Activated CD8-positive, alpha-beta memory T cell treated with anti-CD3 and anti-CD28 coated beads, Interleukin-2, amount 10 ng/mL, durations not matched to agents 7 days and 5 days (primary cell): Measurements from ENCODE around the gene CBFB. TPM values are rescaled to one million over a fixed set of nuclear protein-coding genes. Genes with fewer than 3 reads are reported as not detected.
A peak's percentile ranks its signal among the peaks of the same experiment; 100 is the strongest.

Experiments used
- ATAC-seq: fragments of 150-1000 bp; cut with Tn5 transposase; one replicate; pipeline ENCODE4 v1.10.0; 2021; ENCODE audit warnings: moderate library complexity
- CTCF ChIA-PET: fragments of 350-600 bp; sonication (Branson Sonifier 250); formaldehyde crosslinking; loops from one replicate; lab custom pipeline; 2021; ENCODE audit warnings: antibody characterized with exemption; lab: Charles Lee
- DNase-seq: peaks from one replicate; pipeline ENCODE4 v3.0.0-alpha.2; 2020
- H3K27ac Mint-ChIP-seq: one replicate; pipeline ENCODE4 v1.8.0; 2021; ENCODE audit warnings: mild to moderate bottlenecking, mixed read lengths
- H3K27me3 Mint-ChIP-seq: one replicate; pipeline ENCODE4 v1.8.0; 2021; ENCODE audit warnings: mixed read lengths
- H3K36me3 Mint-ChIP-seq: one replicate; pipeline ENCODE4 v1.8.0; 2021; ENCODE audit warnings: mild to moderate bottlenecking, mixed read lengths
- H3K4me1 Mint-ChIP-seq: one replicate; pipeline ENCODE4 v1.8.0; 2021; ENCODE audit warnings: mixed read lengths
- H3K4me3 Mint-ChIP-seq: one replicate; pipeline ENCODE4 v1.8.0; 2021; ENCODE audit warnings: mild to moderate bottlenecking, moderate library complexity, mixed read lengths
- H3K9me3 Mint-ChIP-seq: one replicate; pipeline ENCODE4 v1.8.0; 2022; ENCODE audit warnings: low read depth, mixed read lengths
- total RNA-seq, 2 experiments: library from RNA; stranded (reverse); gene quantifications; one replicate each; pipeline ENCODE4 v1.2.3, GENCODE V29; 2021

CBFB gene
- total RNA-seq, 2 experiments from 2014 or later: 180 to 196 TPM

DNA sequence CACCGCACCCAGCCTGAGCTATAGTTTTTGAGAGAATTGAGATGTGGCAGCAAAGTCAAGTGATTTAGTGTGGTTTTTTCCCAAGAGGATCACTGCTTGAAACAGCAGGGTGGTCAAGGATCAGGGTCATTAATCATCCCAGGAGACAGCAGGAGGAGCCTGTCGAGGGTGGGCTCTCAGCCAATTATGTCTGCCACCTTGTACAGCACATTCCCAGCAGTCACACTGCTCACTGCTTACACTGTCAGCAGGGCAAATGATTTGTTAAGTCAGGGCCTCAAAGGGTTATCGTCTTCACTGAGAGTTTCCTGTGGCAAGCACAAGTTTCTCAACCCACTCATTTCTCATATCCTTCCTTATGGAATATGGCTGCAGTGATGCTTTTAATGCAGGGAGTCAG lies 108.7 kb downstream of the CBFB start:
- ATAC-seq: no peak
- no peak for DNase-seq
- Mint-ChIP-seq H3K27ac (no peak overlapping the region), H3K4me1 (peaks cover 3% of the 10 kb centered on the region), H3K36me3 (peaks cover 30% of the 10 kb centered on the region), H3K27me3 (no peaks in the 10 kb centered on the region), H3K4me3 (no peak overlapping the region), H3K9me3 (no peaks in the 10 kb centered on the region)
- CTCF ChIA-PET: interaction anchor here (1.1 to 3.8 kb wide), 3 partner anchors 8 to 120 kb away, joined by 3 to 17 read pairs (median 3); no protein-coding TSS in a partner anchor

DNA sequence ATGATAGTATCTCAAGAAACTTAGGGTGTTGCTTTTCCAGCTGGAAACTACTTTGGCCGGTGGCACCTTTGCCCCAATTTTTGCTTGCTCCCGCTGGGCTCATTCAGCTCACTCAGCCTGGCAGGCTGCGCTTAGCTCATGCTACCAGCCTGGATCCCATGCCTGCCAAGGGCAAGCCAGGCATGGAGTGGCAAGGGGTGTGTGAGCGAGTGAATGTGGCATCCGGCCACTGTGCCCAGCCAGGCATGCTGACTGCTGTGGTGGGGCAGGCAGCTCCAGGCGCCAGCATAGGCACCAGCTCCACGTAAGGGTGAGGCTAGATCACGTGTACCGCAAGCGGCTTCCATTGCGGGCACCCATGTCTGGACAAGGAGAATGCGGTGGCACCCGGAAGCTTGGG lies 112.4 kb downstream of the CBFB start:
- ATAC-seq: no peak

GRCh38 chr16:67142342-67142741 lies 113.4 kb downstream of the CBFB start:
- no peak for DNase-seq
- ATAC-seq: no peak
- CTCF ChIA-PET: interaction anchor here (1.3 to 1.8 kb wide), 2 partner anchors 125 to 188 kb away, joined by 5 to 7 read pairs; no protein-coding TSS in a partner anchor
- Mint-ChIP-seq H3K27me3 (no peaks in the 10 kb centered on the region), H3K4me3 (no peak overlapping the region), H3K9me3 (no peaks in the 10 kb centered on the region), H3K4me1 (no peaks in the 10 kb centered on the region), H3K27ac (no peak overlapping the region), H3K36me3 (peaks cover 12% of the 10 kb centered on the region)

More for the DNA sequence above, 112.4 kb downstream of the CBFB start:
- CTCF ChIA-PET: interaction anchor here (0.8 to 1.9 kb wide), 11 partner anchors 9 to 306 kb away, joined by 3 to 14 read pairs (median 4); partner anchors contain the start of gene B3GNT9
- no peaks in the 10 kb centered on the region for H3K27me3 Mint-ChIP-seq
- H3K9me3 Mint-ChIP-seq: no peaks in the 10 kb centered on the region
- peaks cover 16% of the 10 kb centered on the region for H3K36me3 Mint-ChIP-seq
- H3K4me3 Mint-ChIP-seq: no peak overlapping the region
- H3K27ac Mint-ChIP-seq: no peak overlapping the region
- H3K4me1 Mint-ChIP-seq: no peaks in the 10 kb centered on the region
- no peak for DNase-seq

DNA sequence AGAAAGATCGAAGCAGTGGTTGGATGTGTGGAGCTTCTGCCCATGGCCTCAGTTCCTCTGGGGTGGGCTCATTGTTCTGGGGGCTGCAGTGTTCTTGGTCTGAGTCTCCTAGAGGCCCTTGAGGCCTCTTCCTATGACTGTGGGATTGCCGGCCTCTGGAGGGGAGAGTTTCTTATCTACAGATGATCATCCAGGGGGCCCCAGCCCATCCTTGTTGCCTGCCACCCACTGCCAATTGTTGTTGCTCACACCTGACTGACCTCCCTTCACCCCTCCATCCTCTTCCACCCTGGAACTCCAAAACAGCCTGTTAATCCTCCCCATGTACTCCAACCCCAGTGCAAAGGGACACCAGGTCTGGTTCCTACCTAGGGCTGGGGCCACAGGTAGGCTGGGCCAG lies 116.0 kb downstream of the CBFB start:
- Mint-ChIP-seq H3K27me3 (no peaks in the 10 kb centered on the region), H3K36me3 (peaks cover 20% of the 10 kb centered on the region), H3K9me3 (no peaks in the 10 kb centered on the region), H3K4me1 (peaks cover 4% of the 10 kb centered on the region), H3K4me3 (no peak overlapping the region), H3K27ac (peak overlapping the region; percentile 31)
- DNase-seq: no peak
- CTCF ChIA-PET: interaction anchor here (3.9 kb wide), 1 partner anchor 10 kb away, joined by 21 read pairs; no protein-coding TSS in a partner anchor
- ATAC-seq: no peak

- CTCF ChIA-PET: interaction anchor here (3.9 kb wide), 1 partner anchor 9 kb away, joined by 21 read pairs; no protein-coding TSS in a partner anchor
- DNase-seq (no peak), ATAC-seq (no peak)
- peaks cover 4% of the 10 kb centered on the region for H3K4me1 Mint-ChIP-seq
- no peaks in the 10 kb centered on the region for H3K9me3 Mint-ChIP-seq
- peaks cover 15% of the 10 kb centered on the region for H3K36me3 Mint-ChIP-seq
- no peak overlapping the region for H3K4me3 Mint-ChIP-seq
- no peaks in the 10 kb centered on the region for H3K27me3 Mint-ChIP-seq
- H3K27ac Mint-ChIP-seq: peak overlapping the region; percentile 13
Measured at GRCh38 chr16:67145746-67146145, 116.8 kb downstream of the CBFB start.

DNA sequence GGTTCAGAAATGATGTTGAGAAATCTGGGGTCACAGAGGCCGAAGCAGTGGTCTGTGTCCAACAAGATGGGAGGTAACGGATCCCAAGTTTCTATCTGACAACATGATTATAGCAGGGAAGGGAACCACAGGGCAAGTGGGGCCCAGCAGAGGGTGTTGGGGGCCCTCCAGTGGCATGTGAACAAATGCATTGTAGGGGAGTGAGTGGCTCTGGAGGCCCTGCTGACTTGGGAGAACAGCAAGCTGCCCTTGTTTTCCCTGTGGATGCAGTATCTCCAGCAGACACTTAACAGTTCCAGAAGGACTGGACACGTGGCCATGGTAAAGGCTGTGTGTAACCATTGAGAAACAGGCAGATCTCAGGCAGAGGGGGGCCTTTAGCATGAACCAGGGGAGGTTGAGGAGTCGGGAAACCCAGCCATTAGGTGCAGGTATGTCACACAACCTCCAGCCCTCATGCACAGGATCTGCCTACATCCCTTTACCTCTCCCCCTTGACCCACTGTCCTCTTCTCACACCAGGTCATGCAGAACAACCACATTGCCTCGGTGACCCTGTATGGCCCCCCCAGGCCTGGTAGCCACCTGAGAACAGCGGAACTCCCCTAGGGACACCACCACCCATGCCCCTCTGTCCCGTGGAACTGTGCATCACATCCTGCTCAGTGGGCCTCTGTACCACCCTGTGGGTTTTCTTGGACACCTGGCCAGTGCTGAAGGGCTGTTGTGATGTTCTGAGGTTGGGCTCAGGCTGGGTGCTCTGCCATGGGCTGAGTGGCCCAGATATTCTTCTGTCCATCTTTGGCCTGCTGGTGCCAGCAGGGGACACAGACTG lies 117.8 kb downstream of the CBFB start:
- no peak for ATAC-seq
- Mint-ChIP-seq H3K27me3 (no peaks in the 10 kb centered on the region), H3K4me1 (peaks cover 13% of the 10 kb centered on the region), H3K36me3 (peaks cover 12% of the 10 kb centered on the region), H3K27ac (no peak overlapping the region), H3K4me3 (no peak overlapping the region), H3K9me3 (no peaks in the 10 kb centered on the region)
- CTCF ChIA-PET: interaction anchor here (0.6 to 3.9 kb wide), 6 partner anchors 8 to 170 kb away, joined by 3 to 21 read pairs (median 3); no protein-coding TSS in a partner anchor
- DNase-seq: no peak

DNA sequence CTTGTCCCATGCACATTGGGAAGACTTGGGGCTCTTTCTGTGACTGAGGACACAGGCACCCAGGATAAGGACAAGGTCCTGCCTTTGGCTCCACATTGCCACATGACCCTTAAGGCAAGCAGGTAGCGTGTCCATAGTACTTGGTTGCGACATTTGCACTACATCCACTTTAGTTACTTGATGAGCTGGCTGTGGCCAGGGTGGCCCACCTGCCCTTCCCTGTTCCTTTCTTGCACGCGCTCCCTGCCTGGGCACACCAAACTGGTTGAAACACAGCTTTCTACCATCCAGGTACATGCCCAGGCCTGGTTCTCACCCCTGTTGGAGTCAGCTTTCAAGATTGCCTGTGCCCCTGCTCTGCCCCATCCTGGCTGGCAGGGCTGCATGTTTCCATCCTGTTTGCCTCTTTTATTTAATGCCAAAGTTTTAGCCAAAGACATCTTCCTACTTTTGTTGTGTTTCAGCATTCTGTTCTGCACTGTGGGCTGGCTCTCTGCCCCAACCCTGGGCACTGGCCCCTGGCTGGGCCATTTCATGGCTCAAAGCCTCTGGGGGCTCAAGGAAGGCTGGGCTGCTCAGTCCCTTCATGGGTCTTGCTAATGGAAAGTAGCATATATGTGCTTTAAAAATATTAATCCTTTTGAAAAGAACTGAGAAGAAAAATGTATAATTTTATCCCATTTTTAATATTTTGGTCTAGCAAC lies 118.6 kb downstream of the CBFB start:
- CTCF ChIA-PET: interaction anchor here (0.6 to 1.1 kb wide), 4 partner anchors 8 to 171 kb away, joined by 3 read pairs; no protein-coding TSS in a partner anchor
- no peak for DNase-seq
- no peaks in the 10 kb centered on the region for H3K9me3 Mint-ChIP-seq
- no peaks in the 10 kb centered on the region for H3K27me3 Mint-ChIP-seq
- H3K27ac Mint-ChIP-seq: no peak overlapping the region
- ATAC-seq: no peak
- no peak overlapping the region for H3K4me3 Mint-ChIP-seq
- H3K4me1 Mint-ChIP-seq: peaks cover 17% of the 10 kb centered on the region
- peaks cover 12% of the 10 kb centered on the region for H3K36me3 Mint-ChIP-seq

DNA sequence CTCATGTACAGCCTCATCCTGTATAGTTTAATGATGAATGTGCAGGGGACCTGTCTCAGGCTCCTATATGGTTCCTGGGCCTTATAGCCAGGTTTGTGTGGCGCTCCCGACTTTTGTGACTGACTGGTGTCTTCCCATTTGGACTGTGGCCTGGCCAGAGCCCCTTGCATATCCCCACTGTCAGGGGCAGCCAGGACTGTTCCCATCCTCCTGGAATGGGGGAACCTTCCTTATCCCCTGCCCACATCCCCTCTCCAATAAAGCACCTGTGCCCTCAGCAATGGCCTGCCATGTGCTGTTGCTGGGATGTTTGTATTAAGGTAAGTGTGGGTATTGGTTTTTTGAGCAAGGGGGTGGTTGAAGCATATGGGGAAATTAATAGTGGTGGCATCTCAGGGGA lies 119.3 kb downstream of the CBFB start:
- Mint-ChIP-seq H3K4me3 (no peak overlapping the region), H3K4me1 (peaks cover 23% of the 10 kb centered on the region), H3K27me3 (no peaks in the 10 kb centered on the region), H3K9me3 (no peaks in the 10 kb centered on the region), H3K27ac (no peak overlapping the region), H3K36me3 (peaks cover 19% of the 10 kb centered on the region)
- no peak for ATAC-seq
- no peak for DNase-seq
- CTCF ChIA-PET: interaction anchor here (1.2 kb wide), 1 partner anchor 28 kb away, joined by 3 read pairs; no protein-coding TSS in a partner anchor

DNA sequence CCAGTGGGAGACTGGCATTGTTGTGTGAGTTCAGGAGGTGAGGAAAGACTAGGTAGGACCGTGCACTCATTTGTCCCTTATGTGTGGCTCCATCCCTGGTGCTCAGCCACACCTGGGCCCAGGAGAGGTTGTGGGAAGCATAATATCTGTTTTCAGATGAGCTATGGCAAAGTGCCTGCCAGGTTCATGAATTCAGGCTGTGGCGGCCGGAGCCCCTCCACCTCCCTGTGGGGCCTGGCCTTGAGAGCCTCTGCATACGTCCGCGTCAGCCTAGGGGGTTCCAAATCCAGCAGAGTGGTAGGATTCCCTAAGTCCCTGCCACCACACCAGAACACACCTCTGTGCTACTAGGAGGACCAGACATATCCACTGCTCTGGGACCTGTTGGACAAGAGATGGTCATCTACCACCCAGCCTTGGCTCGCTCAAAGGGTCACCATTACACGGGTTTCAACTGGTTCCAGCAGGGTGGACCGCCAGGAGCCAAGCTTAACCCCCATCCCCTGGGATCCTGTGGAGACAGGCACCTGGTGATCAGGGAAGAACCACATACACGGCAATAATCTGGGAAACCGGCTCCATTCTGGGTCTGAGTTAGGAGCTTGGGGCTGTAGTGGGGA lies 119.8 kb downstream of the CBFB start:
- CTCF ChIA-PET: interaction anchor here (0.7 to 1.2 kb wide), 4 partner anchors 8 to 130 kb away, joined by 3 read pairs; no protein-coding TSS in a partner anchor
- H3K9me3 Mint-ChIP-seq: no peaks in the 10 kb centered on the region
- H3K36me3 Mint-ChIP-seq: peaks cover 20% of the 10 kb centered on the region
- H3K27me3 Mint-ChIP-seq: no peaks in the 10 kb centered on the region
- peaks cover 24% of the 10 kb centered on the region for H3K4me1 Mint-ChIP-seq
- H3K4me3 Mint-ChIP-seq: peak overlapping the region; percentile 37
- DNase-seq (no peak), ATAC-seq (no peak)
- no peak overlapping the region for H3K27ac Mint-ChIP-seq

DNA sequence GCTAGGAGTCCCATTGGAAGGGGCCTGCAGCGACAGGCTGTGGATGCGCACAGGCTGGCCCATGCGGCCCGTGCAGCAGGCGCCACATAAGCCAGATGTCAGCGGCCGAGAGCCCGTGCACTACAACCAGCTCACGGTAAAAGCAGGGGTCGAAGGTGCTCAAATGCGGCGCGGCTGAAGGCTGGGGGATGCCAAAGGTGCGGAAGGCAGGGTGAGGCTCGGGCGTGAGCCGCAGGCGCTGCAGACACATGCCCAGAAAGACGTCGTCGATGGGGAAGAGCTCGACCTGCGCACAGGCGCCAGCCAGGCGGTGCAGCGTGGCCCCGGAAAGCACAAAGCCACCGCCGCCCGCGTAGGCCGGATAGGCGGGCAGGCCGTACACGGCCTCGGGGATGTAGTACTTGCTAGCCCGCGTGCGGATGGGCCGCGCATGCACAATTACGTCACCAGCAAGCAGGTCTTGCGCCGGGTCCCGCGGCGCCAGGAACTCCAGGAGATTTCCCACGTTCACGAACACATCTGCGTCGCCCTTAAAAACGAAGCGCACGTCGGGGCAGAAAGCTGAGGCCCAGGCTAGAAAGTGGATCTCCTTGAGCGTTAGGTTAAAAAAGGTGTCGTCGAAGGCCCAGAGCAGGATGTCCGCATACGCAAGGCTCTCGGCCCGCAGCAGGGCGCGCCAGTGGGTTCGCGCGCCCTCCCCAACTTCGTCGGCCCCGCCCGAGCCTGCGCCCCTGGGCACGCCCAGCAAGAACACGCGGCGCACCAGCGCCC lies 120.5 kb downstream of the CBFB start:
- DNase-seq: no peak
- CTCF ChIA-PET: interaction anchor here (0.7 to 17.0 kb wide), 5 partner anchors 9 to 135 kb away, joined by 3 to 395 read pairs (median 3); no protein-coding TSS in a partner anchor
- Mint-ChIP-seq H3K36me3 (peaks cover 22% of the 10 kb centered on the region), H3K27ac (no peak overlapping the region), H3K27me3 (no peaks in the 10 kb centered on the region), H3K4me3 (peak overlapping the region; percentile 37), H3K4me1 (peaks cover 28% of the 10 kb centered on the region), H3K9me3 (no peaks in the 10 kb centered on the region)
- ATAC-seq: peak; percentile 21

DNA sequence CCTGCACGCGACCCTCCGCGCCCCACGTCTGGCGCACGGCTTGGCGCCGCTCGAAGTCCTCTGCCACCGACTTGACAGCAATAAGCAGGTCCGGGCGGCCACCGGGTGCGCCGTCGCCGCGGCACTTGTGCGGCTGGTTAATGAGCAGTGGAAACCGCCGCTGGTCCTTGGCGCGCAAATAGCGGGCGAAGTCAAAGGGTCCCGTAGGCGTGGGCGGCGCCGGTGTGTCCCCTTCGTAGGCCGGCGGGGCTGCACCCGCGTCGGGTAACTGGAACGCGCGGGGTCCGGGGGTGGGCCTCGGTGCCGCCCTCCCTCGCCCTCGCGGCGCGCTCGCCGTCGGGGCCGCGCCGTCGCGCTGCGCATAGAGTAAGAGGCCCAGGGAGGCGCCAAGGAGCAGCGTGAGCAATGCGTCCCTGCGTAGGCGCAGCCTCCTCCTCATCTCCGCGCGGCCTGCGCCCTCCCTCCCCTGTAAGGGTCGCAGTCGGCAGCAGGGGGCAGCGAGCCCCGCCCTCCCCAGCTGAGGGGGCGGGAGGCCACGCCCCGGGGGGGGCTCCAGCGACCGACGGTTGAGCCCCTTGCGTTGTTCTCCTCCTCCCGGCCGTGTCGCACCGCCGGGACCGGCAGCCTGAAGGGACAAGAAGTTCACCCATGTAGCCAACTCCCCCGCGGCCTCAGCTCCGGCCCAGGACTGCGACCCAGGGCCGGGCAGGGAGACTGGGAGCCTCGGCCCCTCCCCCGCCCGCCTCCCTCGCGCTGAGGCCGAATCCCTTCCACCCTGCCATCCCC lies 121.3 kb downstream of the CBFB start:
- peak; percentile 65 for DNase-seq
- Mint-ChIP-seq H3K27me3 (no peaks in the 10 kb centered on the region), H3K4me3 (peak overlapping the region; percentile 62), H3K36me3 (peaks cover 22% of the 10 kb centered on the region), H3K9me3 (no peaks in the 10 kb centered on the region), H3K27ac (no peak overlapping the region), H3K4me1 (peaks cover 30% of the 10 kb centered on the region)
- peak; percentile 75 for ATAC-seq
- CTCF ChIA-PET: interaction anchor here (0.6 to 17.0 kb wide), 14 partner anchors 9 to 192 kb away, joined by 3 to 395 read pairs (median 4); partner anchors contain the start of genes FBXL8, NOL3, SLC9A5 and TRADD
